Measurements from ENCODE around the gene RTTN. TPM values are rescaled to one million over a fixed set of nuclear protein-coding genes. Genes with fewer than 3 reads are reported as not detected.

The RTTN gene
- total RNA-seq, 2 experiments from 2014 or later = 24.2 to 28.6 TPM

DNA sequence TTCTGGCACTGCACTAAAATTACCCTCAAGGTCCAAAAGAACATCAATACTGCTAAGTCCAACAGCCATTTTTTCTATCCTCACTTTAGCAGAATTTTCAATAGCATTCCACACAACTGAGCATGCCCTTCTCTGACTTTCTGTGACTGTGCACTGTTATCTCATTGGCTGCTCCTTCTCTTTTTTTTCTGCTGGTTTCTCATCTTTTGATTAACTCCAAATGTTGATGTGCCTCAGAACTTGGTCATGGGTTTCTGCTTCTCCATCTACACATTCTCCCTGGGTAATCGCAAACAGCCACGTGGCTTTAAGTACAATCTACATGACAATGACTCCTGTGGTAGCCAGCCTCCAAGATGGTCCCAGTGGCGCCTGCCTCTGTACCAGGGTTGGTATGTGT is 182.9 kb downstream of the RTTN start:
- no peaks in the 10 kb centered on the region for H3K9me3 Mint-ChIP-seq
- no peak overlapping the region for H3K27ac Mint-ChIP-seq
- ChIA-PET POLR2A (no interaction called here), CTCF (interaction anchor here (0.7 to 1.0 kb wide), 2 partner anchors 15 to 19 kb away, joined by 3 read pairs; no protein-coding TSS in a partner anchor)
- H3K36me3 Mint-ChIP-seq (ENCODE audit: low read depth) = peaks cover 42% of the 10 kb centered on the region
- no peaks in the 10 kb centered on the region for H3K27me3 Mint-ChIP-seq
- H3K4me1 Mint-ChIP-seq = peaks cover 2% of the 10 kb centered on the region
- no peak overlapping the region for H3K4me3 Mint-ChIP-seq
- no peak for DNase-seq

GRCh38 chr18:70021498-70021897 is 184.0 kb downstream of the RTTN start:
- CTCF ChIA-PET = interaction anchor here (0.6 to 1.0 kb wide), 4 partner anchors 14 to 416 kb away, joined by 3 read pairs; no protein-coding TSS in a partner anchor
- H3K27me3 Mint-ChIP-seq = no peaks in the 10 kb centered on the region
- POLR2A ChIA-PET = no interaction called here

GRCh38 chr18:70021043-70021442 is 184.4 kb downstream of the RTTN start:
- Mint-ChIP-seq H3K36me3 (ENCODE audit: low read depth) (peaks cover 43% of the 10 kb centered on the region), H3K4me1 (peaks cover 2% of the 10 kb centered on the region), H3K27me3 (no peaks in the 10 kb centered on the region), H3K4me3 (no peak overlapping the region), H3K27ac (no peak overlapping the region), H3K9me3 (no peaks in the 10 kb centered on the region)
- CTCF ChIA-PET = interaction anchor here (0.6 to 1.0 kb wide), 3 partner anchors 15 to 416 kb away, joined by 3 read pairs; no protein-coding TSS in a partner anchor
- DNase-seq = no peak
- POLR2A ChIA-PET = no interaction called here

More at GRCh38 chr18:70021498-70021897, 184.0 kb downstream of the RTTN start:
- DNase-seq = no peak
- no peaks in the 10 kb centered on the region for H3K9me3 Mint-ChIP-seq
- H3K27ac Mint-ChIP-seq = no peak overlapping the region
- H3K4me1 Mint-ChIP-seq = peaks cover 2% of the 10 kb centered on the region
- no peak overlapping the region for H3K4me3 Mint-ChIP-seq
- H3K36me3 Mint-ChIP-seq (ENCODE audit: low read depth) = peaks cover 44% of the 10 kb centered on the region

- CTCF ChIA-PET = no interaction called here
- POLR2A ChIA-PET = no interaction called here
- no peaks in the 10 kb centered on the region for H3K4me1 Mint-ChIP-seq
- no peaks in the 10 kb centered on the region for H3K9me3 Mint-ChIP-seq
- no peak overlapping the region for H3K27ac Mint-ChIP-seq
- no peak for DNase-seq
- peaks cover 43% of the 10 kb centered on the region for H3K36me3 Mint-ChIP-seq (ENCODE audit: low read depth)
- no peaks in the 10 kb centered on the region for H3K27me3 Mint-ChIP-seq
- H3K4me3 Mint-ChIP-seq = no peak overlapping the region
Observed at GRCh38 chr18:70019991-70020390, 185.5 kb downstream of the RTTN start.

DNA sequence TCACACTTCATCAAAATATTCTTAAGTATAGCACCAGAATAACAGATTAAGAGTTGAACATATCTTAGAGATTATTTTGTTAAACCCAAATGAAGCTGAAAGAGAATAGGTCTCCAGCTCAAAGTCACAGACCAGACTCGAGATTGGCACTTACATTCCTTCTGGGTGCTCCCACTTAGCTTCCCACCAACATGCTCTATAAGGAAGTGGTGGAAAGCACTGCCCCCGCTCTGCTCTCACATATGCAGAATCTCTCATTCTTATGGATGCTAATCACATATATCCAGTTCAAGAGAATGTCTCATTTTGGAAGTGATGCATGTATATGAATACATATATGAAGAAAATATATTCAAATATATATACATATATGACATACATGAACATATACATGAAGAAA is 186.4 kb downstream of the RTTN start:
- peaks cover 39% of the 10 kb centered on the region for H3K36me3 Mint-ChIP-seq (ENCODE audit: low read depth)
- no peaks in the 10 kb centered on the region for H3K4me1 Mint-ChIP-seq
- ChIA-PET POLR2A (no interaction called here), CTCF (no interaction called here)
- H3K9me3 Mint-ChIP-seq = no peaks in the 10 kb centered on the region
- H3K27ac Mint-ChIP-seq = no peak overlapping the region
- no peak for DNase-seq
- no peaks in the 10 kb centered on the region for H3K27me3 Mint-ChIP-seq
- no peak overlapping the region for H3K4me3 Mint-ChIP-seq

DNA sequence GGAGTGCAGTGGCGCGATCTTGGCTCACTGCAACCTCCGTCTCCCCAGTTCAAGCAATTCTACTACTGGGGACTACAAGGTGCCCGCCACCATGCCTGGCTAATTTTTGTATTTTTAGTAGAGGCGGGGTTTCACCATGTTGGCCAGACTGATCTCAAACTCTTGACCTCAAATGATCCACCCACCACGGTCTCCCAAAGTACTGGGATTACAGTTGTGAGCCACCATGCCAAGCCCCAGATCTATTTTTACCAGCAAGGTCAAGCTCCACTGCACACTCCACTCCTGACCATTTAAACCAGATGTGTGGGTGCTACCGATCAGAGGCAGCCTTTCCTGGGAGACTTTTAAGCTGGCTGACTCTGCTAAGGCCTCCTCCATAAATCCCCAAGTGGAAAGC is 190.4 kb downstream of the RTTN start:
- Mint-ChIP-seq H3K9me3 (peaks cover 3% of the 10 kb centered on the region), H3K36me3 (ENCODE audit: low read depth) (peaks cover 41% of the 10 kb centered on the region), H3K27me3 (no peaks in the 10 kb centered on the region), H3K4me3 (no peak overlapping the region), H3K4me1 (no peaks in the 10 kb centered on the region), H3K27ac (no peak overlapping the region)
- CTCF ChIA-PET = interaction anchor here (0.6 to 1.0 kb wide), 2 partner anchors 9 to 279 kb away, joined by 3 read pairs; no protein-coding TSS in a partner anchor
- POLR2A ChIA-PET = no interaction called here
- DNase-seq = no peak

DNA sequence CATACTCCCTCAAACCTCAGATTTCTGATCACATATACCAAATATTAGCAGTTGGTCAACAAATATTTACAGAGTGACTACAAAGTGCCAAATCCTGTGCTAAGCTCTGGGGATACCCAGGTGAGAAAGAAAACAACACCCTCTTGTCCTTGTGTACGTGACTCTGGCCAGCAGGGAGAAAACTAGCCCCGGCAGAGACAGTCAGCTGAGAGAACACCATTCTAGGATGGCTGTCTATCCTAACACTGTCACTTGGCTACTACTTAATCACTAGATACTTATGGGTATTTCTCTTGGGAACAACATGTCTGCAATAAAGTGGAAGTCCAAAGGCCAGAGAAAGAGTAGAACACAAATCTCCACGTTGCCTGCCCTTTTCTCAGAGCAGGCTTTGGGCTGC is 199.9 kb downstream of the RTTN start:
- H3K27me3 Mint-ChIP-seq = no peaks in the 10 kb centered on the region
- peaks cover 11% of the 10 kb centered on the region for H3K9me3 Mint-ChIP-seq
- H3K4me1 Mint-ChIP-seq = peaks cover 3% of the 10 kb centered on the region
- peaks cover 57% of the 10 kb centered on the region for H3K36me3 Mint-ChIP-seq (ENCODE audit: low read depth)
- H3K4me3 Mint-ChIP-seq = no peak overlapping the region
- POLR2A ChIA-PET = no interaction called here
- CTCF ChIA-PET = interaction anchor here (0.6 to 1.4 kb wide), 2 partner anchors 10 to 340 kb away, joined by 3 read pairs; no protein-coding TSS in a partner anchor
- no peak overlapping the region for H3K27ac Mint-ChIP-seq
- no peak for DNase-seq

DNA sequence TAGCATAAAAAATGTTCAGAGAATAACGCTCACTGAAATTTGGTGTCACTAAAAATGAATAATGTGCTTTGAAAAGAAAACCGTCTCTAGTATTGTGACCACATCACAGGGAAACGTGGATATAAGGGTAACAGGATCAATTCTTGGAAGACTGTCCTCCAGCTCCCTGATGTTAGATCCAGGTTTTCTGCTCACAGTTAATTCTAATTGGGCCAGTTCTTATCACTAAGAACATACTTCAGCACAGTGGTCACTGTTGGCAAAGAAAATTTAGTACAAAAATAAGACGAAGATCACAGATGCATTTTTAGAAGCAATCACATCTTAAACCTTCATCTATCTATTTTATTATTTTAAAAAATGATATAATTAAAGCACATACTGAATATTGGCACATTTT is 200.8 kb downstream of the RTTN start:
- ChIA-PET CTCF (no interaction called here), POLR2A (no interaction called here)
- no peak overlapping the region for H3K4me3 Mint-ChIP-seq
- no peak for DNase-seq
- no peak overlapping the region for H3K27ac Mint-ChIP-seq
- H3K36me3 Mint-ChIP-seq (ENCODE audit: low read depth) = peaks cover 56% of the 10 kb centered on the region
- H3K4me1 Mint-ChIP-seq = peaks cover 3% of the 10 kb centered on the region
- peaks cover 5% of the 10 kb centered on the region for H3K9me3 Mint-ChIP-seq
- H3K27me3 Mint-ChIP-seq = no peaks in the 10 kb centered on the region

DNA sequence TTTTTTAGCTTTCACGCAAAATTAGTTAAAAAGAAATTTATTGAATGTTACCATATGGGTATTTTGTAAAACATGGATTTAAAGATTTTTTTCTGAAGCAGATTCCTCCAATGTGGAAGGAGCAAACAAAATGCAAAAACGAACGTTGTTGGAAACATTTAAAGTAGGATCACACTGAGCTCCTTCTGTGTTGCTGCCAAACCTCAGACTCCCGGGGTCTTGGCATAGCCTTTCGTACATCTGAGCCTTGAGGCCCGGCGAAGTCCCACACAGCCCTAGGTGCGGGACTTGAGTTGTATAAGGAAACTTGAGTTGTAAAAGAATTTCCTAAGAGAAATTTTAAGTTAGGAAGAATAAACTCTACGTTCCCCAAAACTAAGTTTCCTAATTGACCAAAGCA is 205.8 kb downstream of the RTTN start:
- peaks cover 59% of the 10 kb centered on the region for H3K36me3 Mint-ChIP-seq (ENCODE audit: low read depth)
- POLR2A ChIA-PET = no interaction called here
- H3K4me3 Mint-ChIP-seq = no peak overlapping the region
- peaks cover under 1% of the 10 kb centered on the region for H3K9me3 Mint-ChIP-seq
- CTCF ChIA-PET = interaction anchor here (0.7 to 1.4 kb wide), 3 partner anchors 11 to 19 kb away, joined by 3 to 4 read pairs (median 3); no protein-coding TSS in a partner anchor
- no peaks in the 10 kb centered on the region for H3K27me3 Mint-ChIP-seq
- DNase-seq = no peak
- peaks cover 10% of the 10 kb centered on the region for H3K4me1 Mint-ChIP-seq
- no peak overlapping the region for H3K27ac Mint-ChIP-seq

DNA sequence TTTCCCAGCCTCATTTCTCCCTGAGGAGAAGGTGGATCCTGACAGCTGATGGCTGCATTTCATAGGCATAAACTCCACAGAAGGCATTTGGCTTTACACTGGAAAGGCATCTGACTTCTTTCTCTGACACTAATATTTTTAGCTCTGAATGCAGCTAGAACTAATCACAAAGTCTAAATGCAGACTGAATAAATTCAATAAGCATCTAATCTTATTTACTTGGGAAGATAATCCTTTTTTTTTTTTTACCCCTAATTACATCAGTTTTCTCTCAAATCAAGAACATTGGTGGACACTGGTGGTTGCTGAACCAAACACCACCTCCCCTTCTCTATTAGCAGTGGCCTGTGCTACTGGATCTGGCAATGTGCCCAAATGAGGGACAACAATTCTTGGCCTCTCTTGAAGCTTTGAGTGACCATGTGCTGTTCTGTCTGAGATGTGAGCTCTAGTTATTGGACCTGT is 206.9 kb downstream of the RTTN start:
- Mint-ChIP-seq H3K27ac (no peak overlapping the region), H3K4me3 (no peak overlapping the region), H3K27me3 (no peaks in the 10 kb centered on the region), H3K4me1 (peaks cover 10% of the 10 kb centered on the region), H3K9me3 (peaks cover 2% of the 10 kb centered on the region), H3K36me3 (ENCODE audit: low read depth) (peaks cover 56% of the 10 kb centered on the region)
- CTCF ChIA-PET = interaction anchor here (1.4 kb wide), 1 partner anchor 12 kb away, joined by 3 read pairs; no protein-coding TSS in a partner anchor
- POLR2A ChIA-PET = no interaction called here
- DNase-seq = no peak

- DNase-seq = no peak
- Mint-ChIP-seq H3K9me3 (peaks cover 6% of the 10 kb centered on the region), H3K27me3 (no peaks in the 10 kb centered on the region), H3K27ac (no peak overlapping the region), H3K36me3 (ENCODE audit: low read depth) (peaks cover 64% of the 10 kb centered on the region), H3K4me3 (no peak overlapping the region), H3K4me1 (peaks cover 10% of the 10 kb centered on the region)
- CTCF ChIA-PET = no interaction called here
- POLR2A ChIA-PET = no interaction called here
Observed at GRCh38 chr18:69996951-69997798, 208.3 kb downstream of the RTTN start.

GRCh38 chr18:69996417-69996816 is 209.1 kb downstream of the RTTN start:
- Mint-ChIP-seq H3K27me3 (no peaks in the 10 kb centered on the region), H3K4me3 (no peak overlapping the region), H3K27ac (no peak overlapping the region), H3K9me3 (peaks cover 6% of the 10 kb centered on the region), H3K36me3 (ENCODE audit: low read depth) (peaks cover 59% of the 10 kb centered on the region), H3K4me1 (peaks cover 10% of the 10 kb centered on the region)
- ChIA-PET CTCF (interaction anchor here (1.4 kb wide), 1 partner anchor 34 kb away, joined by 3 read pairs; no protein-coding TSS in a partner anchor), POLR2A (no interaction called here)
- no peak for DNase-seq

DNA sequence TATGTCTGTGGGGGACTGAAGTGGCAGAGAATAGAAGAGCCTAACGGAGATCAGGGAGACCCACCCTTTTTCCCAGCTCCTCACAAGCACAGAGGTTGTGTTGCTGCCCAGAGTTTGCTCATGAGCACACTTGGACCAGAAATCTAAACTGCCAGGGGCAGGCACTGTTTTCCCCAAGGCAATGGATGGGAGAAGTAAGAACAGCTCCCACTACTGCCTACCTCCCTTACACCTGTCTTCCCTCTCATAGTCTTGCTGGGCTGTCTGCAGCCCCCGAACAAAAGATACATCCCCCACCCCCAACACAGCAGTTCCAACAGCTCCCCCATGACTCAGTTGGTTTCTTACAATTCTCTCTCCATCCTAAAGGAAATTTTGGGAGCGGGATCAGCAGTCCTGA is 209.7 kb downstream of the RTTN start:
- ChIA-PET POLR2A (no interaction called here), CTCF (interaction anchor here (1.4 kb wide), 1 partner anchor 34 kb away, joined by 3 read pairs; no protein-coding TSS in a partner anchor)
- Mint-ChIP-seq H3K4me1 (peaks cover 7% of the 10 kb centered on the region), H3K27me3 (no peaks in the 10 kb centered on the region), H3K36me3 (ENCODE audit: low read depth) (peaks cover 55% of the 10 kb centered on the region), H3K9me3 (peaks cover 6% of the 10 kb centered on the region), H3K4me3 (no peak overlapping the region), H3K27ac (no peak overlapping the region)
- DNase-seq = no peak
